ENCODE results near the gene TBCK. TPM values are rescaled to one million over a fixed set of nuclear protein-coding genes. Genes with fewer than 3 reads are reported as not detected.

The TBCK gene
- total and polyA plus RNA-seq, 7 experiments from 2014 or later = 29.5 to 70.7 (median 54.8) TPM

DNA sequence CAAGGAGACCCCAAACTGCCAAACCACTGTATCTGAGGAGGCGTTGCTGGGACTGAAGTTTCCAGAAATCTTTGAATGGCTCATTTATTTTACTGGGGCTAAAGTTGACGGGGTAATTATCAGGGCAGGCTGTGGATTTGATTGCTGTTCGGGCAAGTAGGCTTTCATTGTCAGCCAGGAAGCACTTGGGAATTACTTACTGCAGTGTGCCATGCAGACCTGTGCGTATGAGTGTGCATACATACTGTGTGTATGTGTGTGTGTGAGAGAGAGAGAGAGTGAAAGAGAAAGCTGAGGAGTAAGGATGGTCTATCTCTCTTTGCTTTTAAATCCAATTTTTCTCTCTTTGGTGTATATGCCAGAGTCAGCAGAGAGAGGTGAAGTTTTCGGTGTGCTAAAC is 298.0 kb downstream of the TBCK start:
- ChIA-PET POLR2A (no interaction called here), CTCF (no interaction called here)
- H3K9me3 ChIP-seq (ENCODE audit: control insufficient read depth in 2 of 3, low read length in 3 of 3) = no peaks in the 10 kb centered on the region
- Mint-ChIP-seq H3K4me3 (no peak overlapping the region), H3K4me1 (no peaks in the 10 kb centered on the region), H3K27me3 (no peaks in the 10 kb centered on the region), H3K27ac (no peak overlapping the region), H3K36me3 (peaks cover 0 to 7% (median 0%) of the 10 kb centered on the region in 5 donors), H3K9me3 (peaks cover 6 to 27% (median 11%) of the 10 kb centered on the region in 11 donors)
- H3K36me3 ChIP-seq (ENCODE audit: control insufficient read depth in 2 of 3, insufficient read depth in 3 of 3, low read length in 3 of 3) = no peaks in the 10 kb centered on the region
- H3K27ac ChIP-seq (ENCODE audit: low read depth, low read length) = no peak overlapping the region
- DNase-seq = no peak
- H3K27me3 ChIP-seq (ENCODE audit: control insufficient read depth in 2 of 2, insufficient read depth in 2 of 2, low read length in 2 of 2) = no peaks in the 10 kb centered on the region
- H3K4me1 ChIP-seq (ENCODE audit: control insufficient read depth in 2 of 2, insufficient read depth in 2 of 2, low read length in 2 of 2) = no peaks in the 10 kb centered on the region
- H3K4me3 ChIP-seq (ENCODE audit: low read length) = no peak overlapping the region
- ATAC-seq = no peak
- intact Hi-C loops (cut with micrococcal nuclease) = no loop called here

- Mint-ChIP-seq H3K36me3 (peaks cover 0 to 19% (median 3%) of the 10 kb centered on the region in 5 donors), H3K4me3 (no peak overlapping the region), H3K9me3 (peaks cover 8 to 66% (median 21%) of the 10 kb centered on the region in 11 donors), H3K4me1 (no peaks in the 10 kb centered on the region), H3K27me3 (peaks cover 0 to 5% (median 0%) of the 10 kb centered on the region in 5 donors), H3K27ac (no peak overlapping the region)
- H3K36me3 ChIP-seq (ENCODE audit: control insufficient read depth in 2 of 3, insufficient read depth in 3 of 3, low read length in 3 of 3) = no peaks in the 10 kb centered on the region
- H3K27ac ChIP-seq (ENCODE audit: low read depth, low read length) = no peak overlapping the region
- H3K4me1 ChIP-seq (ENCODE audit: control insufficient read depth in 2 of 2, insufficient read depth in 2 of 2, low read length in 2 of 2) = no peaks in the 10 kb centered on the region
- POLR2A ChIA-PET = no interaction called here
- no peak for DNase-seq
- H3K27me3 ChIP-seq (ENCODE audit: control insufficient read depth in 2 of 2, insufficient read depth in 2 of 2, low read length in 2 of 2) = no peaks in the 10 kb centered on the region
- peaks cover 0 to 4% (median 0%) of the 10 kb centered on the region in 3 experiments for H3K9me3 ChIP-seq (ENCODE audit: control insufficient read depth in 2 of 3, low read length in 3 of 3)
- ATAC-seq = no peak
- H3K4me3 ChIP-seq (ENCODE audit: low read length) = no peak overlapping the region
- intact Hi-C loops (cut with micrococcal nuclease) = no loop called here
- CTCF ChIA-PET = no interaction called here
Observed at GRCh38 chr4:106011387-106011786, 304.6 kb downstream of the TBCK start.

DNA sequence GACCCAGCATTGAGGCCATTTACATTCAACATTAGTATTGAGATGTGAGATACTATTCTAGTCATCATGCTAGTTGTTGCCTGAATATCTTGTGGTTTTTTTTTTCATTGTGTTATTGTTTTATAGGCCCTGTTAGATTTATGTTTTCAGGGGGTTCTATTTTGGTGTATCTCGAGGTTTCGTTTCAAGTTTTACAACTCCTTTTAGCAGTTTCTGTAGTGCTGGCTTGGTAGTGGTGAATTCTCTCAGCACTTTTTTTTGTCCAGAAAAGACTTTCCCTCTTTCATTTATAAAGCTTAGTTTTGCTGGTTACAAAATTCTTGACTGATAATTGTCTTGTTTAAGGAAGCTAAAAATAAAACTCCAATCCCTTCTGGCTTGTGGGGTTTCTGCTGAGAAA is 305.2 kb downstream of the TBCK start:
- Histone ChIP-seq H3K36me3 (ENCODE audit: control insufficient read depth in 2 of 3, insufficient read depth in 3 of 3, low read length in 3 of 3) (no peaks in the 10 kb centered on the region), H3K27me3 (ENCODE audit: control insufficient read depth in 2 of 2, insufficient read depth in 2 of 2, low read length in 2 of 2) (no peaks in the 10 kb centered on the region), H3K4me3 (ENCODE audit: low read length) (no peak overlapping the region), H3K9me3 (ENCODE audit: control insufficient read depth in 2 of 3, low read length in 3 of 3) (peaks cover 0 to 4% (median 0%) of the 10 kb centered on the region in 3 experiments), H3K27ac (ENCODE audit: low read depth, low read length) (no peak overlapping the region), H3K4me1 (ENCODE audit: control insufficient read depth in 2 of 2, insufficient read depth in 2 of 2, low read length in 2 of 2) (no peaks in the 10 kb centered on the region)
- Mint-ChIP-seq H3K27ac (no peak overlapping the region), H3K4me3 (no peak overlapping the region), H3K4me1 (no peaks in the 10 kb centered on the region), H3K27me3 (peaks cover 0 to 5% (median 0%) of the 10 kb centered on the region in 5 donors), H3K9me3 (peaks cover 8 to 66% (median 21%) of the 10 kb centered on the region in 11 donors), H3K36me3 (peaks cover 0 to 19% (median 3%) of the 10 kb centered on the region in 5 donors)
- DNase-seq (no peak), ATAC-seq (no peak)
- ChIA-PET POLR2A (no interaction called here), CTCF (no interaction called here)
- intact Hi-C loops (cut with micrococcal nuclease) = no loop called here

DNA sequence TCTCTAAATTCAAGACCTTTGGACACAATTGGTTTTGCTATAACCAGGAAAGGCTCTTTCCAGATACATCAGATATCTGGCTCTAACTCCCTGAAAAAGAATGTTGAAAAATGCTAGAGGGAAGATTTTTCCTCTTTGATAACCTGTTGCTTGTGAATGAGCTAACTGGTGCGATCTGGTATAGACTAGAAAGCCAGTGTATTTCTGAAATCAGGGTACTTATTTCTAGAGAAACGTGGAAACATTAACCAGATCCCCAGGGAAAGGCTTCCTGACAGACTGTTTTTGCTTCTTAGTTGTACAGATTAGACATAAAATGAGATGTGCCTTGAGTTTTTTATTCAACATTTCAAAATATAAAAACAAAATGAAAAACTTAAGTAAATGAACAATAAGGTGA is 313.0 kb downstream of the TBCK start:
- Mint-ChIP-seq H3K36me3 (no peaks in the 10 kb centered on the region), H3K4me3 (no peak overlapping the region), H3K4me1 (no peaks in the 10 kb centered on the region), H3K9me3 (peaks cover 0 to 3% (median 0%) of the 10 kb centered on the region in 11 donors), H3K27ac (no peak overlapping the region), H3K27me3 (peaks cover 0 to 7% (median 0%) of the 10 kb centered on the region in 5 donors)
- H3K4me1 ChIP-seq (ENCODE audit: control insufficient read depth in 2 of 2, insufficient read depth in 2 of 2, low read length in 2 of 2) = no peaks in the 10 kb centered on the region
- no peaks in the 10 kb centered on the region for H3K27me3 ChIP-seq (ENCODE audit: control insufficient read depth in 2 of 2, insufficient read depth in 2 of 2, low read length in 2 of 2)
- CTCF ChIA-PET = no interaction called here
- H3K27ac ChIP-seq (ENCODE audit: low read depth, low read length) = no peak overlapping the region
- H3K4me3 ChIP-seq (ENCODE audit: low read length) = no peak overlapping the region
- DNase-seq = no peak
- intact Hi-C loops (cut with micrococcal nuclease) = no loop called here
- ATAC-seq = no peak
- POLR2A ChIA-PET = no interaction called here
- no peaks in the 10 kb centered on the region for H3K9me3 ChIP-seq (ENCODE audit: control insufficient read depth in 2 of 3, low read length in 3 of 3)
- H3K36me3 ChIP-seq (ENCODE audit: control insufficient read depth in 2 of 3, insufficient read depth in 3 of 3, low read length in 3 of 3) = no peaks in the 10 kb centered on the region

GRCh38 chr4:105998171-105999063 is 317.6 kb downstream of the TBCK start:
- Histone ChIP-seq H3K4me3 (ENCODE audit: low read length) (no peak overlapping the region), H3K4me1 (ENCODE audit: control insufficient read depth in 2 of 2, insufficient read depth in 2 of 2, low read length in 2 of 2) (no peaks in the 10 kb centered on the region), H3K36me3 (ENCODE audit: control insufficient read depth in 2 of 3, insufficient read depth in 3 of 3, low read length in 3 of 3) (no peaks in the 10 kb centered on the region), H3K27ac (ENCODE audit: low read depth, low read length) (no peak overlapping the region), H3K9me3 (ENCODE audit: control insufficient read depth in 2 of 3, low read length in 3 of 3) (no peaks in the 10 kb centered on the region), H3K27me3 (ENCODE audit: control insufficient read depth in 2 of 2, insufficient read depth in 2 of 2, low read length in 2 of 2) (no peaks in the 10 kb centered on the region)
- Mint-ChIP-seq H3K27me3 (peaks cover 0 to 13% (median 0%) of the 10 kb centered on the region in 5 donors), H3K27ac (no peak overlapping the region), H3K4me3 (no peak overlapping the region), H3K36me3 (no peaks in the 10 kb centered on the region), H3K9me3 (peaks cover 0 to 4% (median 0%) of the 10 kb centered on the region in 11 donors), H3K4me1 (peaks cover 0 to 5% (median 0%) of the 10 kb centered on the region in 7 donors)
- POLR2A ChIA-PET = no interaction called here
- ATAC-seq = no peak
- no peak for DNase-seq
- intact Hi-C loops (cut with micrococcal nuclease) = no loop called here
- CTCF ChIA-PET = no interaction called here

GRCh38 chr4:105996845-105997244 is 319.2 kb downstream of the TBCK start:
- intact Hi-C loops (cut with micrococcal nuclease) = no loop called here
- Mint-ChIP-seq H3K27me3 (peaks cover 0 to 13% (median 0%) of the 10 kb centered on the region in 5 donors), H3K4me3 (no peak overlapping the region), H3K36me3 (no peaks in the 10 kb centered on the region), H3K4me1 (peaks cover 0 to 5% (median 0%) of the 10 kb centered on the region in 7 donors), H3K27ac (no peak overlapping the region), H3K9me3 (peaks cover 0 to 4% (median 0%) of the 10 kb centered on the region in 11 donors)
- ChIA-PET POLR2A (no interaction called here), CTCF (no interaction called here)
- Histone ChIP-seq H3K27ac (ENCODE audit: low read depth, low read length) (no peak overlapping the region), H3K4me3 (ENCODE audit: low read length) (no peak overlapping the region), H3K4me1 (ENCODE audit: control insufficient read depth in 2 of 2, insufficient read depth in 2 of 2, low read length in 2 of 2) (no peaks in the 10 kb centered on the region), H3K27me3 (ENCODE audit: control insufficient read depth in 2 of 2, insufficient read depth in 2 of 2, low read length in 2 of 2) (no peaks in the 10 kb centered on the region), H3K9me3 (ENCODE audit: control insufficient read depth in 2 of 3, low read length in 3 of 3) (no peaks in the 10 kb centered on the region), H3K36me3 (ENCODE audit: control insufficient read depth in 2 of 3, insufficient read depth in 3 of 3, low read length in 3 of 3) (no peaks in the 10 kb centered on the region)
- DNase-seq (no peak), ATAC-seq (no peak)

All from naive thymus-derived CD4-positive, alpha-beta T cell (primary cell).